GM18502 (cell line): ENCODE data around the gene MAD1L1.
"Not testable (repeated sequence)": the region's sequence is repeated elsewhere in the genome, so short reads cannot be mapped to it uniquely, and the experiment has no call there.

Source experiments
- ATAC-seq: cut with Tn5 transposase; IDR thresholded peaks from one replicate; pipeline ENCODE4 v1.9.1; 2021; ENCODE audit warnings: mild to moderate bottlenecking; ENCODE audit not compliant: unreplicated experiment, poor library complexity

Gene MAD1L1

DNA sequence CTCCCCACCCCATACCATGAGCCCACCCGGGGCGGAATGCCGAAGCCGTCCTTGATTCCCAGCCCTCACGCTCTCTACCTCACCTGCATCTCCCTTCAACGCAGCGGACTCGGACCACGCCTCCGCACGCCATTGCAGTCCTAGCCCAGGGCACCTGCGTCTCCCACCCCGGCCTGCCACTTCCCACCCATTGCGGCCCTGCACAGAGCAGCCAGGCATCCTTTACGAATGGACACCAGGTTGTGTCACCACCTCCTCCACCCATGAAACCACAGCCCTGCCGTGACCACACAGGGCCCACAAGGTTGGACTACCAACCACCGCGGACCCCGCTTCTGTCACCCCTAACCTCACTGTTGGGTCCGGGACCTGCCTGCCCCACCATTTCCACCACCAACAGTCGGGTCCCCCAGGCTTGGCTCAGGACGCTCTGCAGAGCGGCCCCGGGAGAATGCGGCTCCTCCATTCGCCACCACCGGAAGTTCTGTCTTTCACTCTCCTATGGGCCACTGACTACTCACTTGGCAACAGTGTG is 232.5 kb downstream of the MAD1L1 start:
- no peak for ATAC-seq

DNA sequence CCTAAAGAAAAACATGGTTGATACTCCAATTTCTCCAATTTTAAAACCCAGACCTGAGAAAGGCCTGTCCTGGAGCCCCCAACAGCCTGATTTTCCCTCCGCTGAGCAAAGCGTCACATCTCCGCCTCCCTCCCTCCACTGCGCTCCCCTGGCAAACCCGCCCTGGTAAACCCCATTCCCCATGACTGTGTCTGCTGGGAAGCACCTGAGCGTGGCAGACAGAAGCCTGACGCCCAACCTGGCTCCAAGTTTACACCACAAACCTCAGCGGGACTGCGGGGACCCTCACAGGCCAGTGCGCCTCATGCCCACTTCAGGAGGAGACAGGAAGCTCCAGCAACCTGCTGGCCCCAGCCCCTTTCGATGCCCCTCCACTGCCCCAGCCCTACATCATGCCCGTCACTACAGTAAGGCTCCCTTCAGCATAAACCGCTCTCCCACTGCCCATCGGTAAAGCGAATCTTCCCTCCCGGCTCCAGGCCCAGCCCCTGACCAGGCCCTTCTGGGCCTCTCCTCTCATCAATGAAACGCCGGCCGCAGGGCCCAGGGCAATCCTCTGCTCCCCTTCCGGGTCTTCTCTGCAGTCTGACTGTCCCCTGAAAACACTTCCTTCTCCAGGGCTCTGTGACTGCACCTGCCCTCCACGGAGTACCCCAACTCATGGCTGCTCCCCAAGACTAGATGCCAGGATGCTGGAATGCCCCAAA is 233.3 kb downstream of the MAD1L1 start:
- no peak for ATAC-seq

DNA sequence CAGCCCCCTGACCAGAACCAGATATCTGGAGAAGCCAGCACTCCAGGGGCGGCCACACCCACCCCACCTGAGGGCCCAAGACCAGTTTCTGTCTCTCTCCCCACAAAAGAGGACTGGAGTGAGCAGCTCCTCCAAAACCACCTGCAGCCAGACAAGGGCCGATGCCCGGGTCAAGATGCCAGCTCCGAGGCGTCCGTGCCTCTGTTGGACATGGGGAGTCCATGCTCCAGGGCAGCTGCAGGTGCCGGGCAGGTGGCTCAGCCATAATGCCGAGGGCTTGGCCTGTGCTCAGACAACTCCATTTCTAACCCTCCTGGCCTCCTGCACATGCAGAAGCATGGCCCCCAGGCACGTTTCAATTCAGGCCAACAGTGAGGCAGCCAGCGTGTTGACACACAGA is 234.6 kb downstream of the MAD1L1 start:
- ATAC-seq, result no peak

GRCh38 chr7:1997537-1998076 is 235.1 kb downstream of the MAD1L1 start:
- ATAC-seq, result no peak

GRCh38 chr7:1996816-1997215 is 235.9 kb downstream of the MAD1L1 start:
- no peak for ATAC-seq

- ATAC-seq, result not testable (repeated sequence)
These were observed 236.8 kb downstream of the MAD1L1 start for GRCh38 chr7:1995911-1996420.

DNA sequence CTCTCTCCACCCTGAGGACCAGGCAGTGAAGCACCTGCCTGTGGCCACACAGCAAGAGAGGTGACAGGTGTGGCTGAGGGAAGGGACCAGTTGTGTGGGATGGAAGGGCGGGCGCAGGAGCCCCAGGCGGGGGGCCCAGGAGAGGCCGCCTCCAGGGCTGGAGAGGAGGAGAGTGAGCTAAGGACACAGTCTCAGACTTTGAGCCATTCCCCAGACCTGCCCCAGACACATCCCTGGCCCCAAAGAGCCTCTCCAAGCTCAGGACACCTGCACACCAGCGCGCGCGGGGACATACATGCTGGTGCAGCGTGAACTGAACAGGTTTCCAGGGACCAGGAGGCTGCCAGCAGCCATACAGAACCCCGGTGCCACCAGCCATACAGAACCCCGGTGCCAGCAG is 237.3 kb downstream of the MAD1L1 start:
- ATAC-seq, result no peak

DNA sequence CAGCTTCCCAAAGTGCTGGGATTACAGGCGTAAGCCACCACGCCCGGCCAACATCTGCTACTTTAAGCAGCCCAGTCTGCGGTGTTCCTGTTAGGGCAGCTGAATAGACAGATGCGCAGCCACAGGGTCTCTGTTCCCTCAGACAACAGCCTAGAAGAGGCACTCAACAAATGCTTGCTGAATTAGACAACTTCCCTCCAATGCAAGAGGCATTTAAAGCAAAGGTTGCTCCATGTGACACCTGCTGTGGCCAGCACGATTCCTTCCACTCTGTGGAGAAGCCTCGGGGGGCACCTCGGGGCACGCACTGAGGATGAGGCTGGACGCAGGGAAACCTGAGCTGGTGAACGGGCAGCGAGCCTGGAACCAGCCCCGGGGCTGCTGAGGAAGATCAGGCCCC is 237.8 kb downstream of the MAD1L1 start:
- ATAC-seq, result no peak

DNA sequence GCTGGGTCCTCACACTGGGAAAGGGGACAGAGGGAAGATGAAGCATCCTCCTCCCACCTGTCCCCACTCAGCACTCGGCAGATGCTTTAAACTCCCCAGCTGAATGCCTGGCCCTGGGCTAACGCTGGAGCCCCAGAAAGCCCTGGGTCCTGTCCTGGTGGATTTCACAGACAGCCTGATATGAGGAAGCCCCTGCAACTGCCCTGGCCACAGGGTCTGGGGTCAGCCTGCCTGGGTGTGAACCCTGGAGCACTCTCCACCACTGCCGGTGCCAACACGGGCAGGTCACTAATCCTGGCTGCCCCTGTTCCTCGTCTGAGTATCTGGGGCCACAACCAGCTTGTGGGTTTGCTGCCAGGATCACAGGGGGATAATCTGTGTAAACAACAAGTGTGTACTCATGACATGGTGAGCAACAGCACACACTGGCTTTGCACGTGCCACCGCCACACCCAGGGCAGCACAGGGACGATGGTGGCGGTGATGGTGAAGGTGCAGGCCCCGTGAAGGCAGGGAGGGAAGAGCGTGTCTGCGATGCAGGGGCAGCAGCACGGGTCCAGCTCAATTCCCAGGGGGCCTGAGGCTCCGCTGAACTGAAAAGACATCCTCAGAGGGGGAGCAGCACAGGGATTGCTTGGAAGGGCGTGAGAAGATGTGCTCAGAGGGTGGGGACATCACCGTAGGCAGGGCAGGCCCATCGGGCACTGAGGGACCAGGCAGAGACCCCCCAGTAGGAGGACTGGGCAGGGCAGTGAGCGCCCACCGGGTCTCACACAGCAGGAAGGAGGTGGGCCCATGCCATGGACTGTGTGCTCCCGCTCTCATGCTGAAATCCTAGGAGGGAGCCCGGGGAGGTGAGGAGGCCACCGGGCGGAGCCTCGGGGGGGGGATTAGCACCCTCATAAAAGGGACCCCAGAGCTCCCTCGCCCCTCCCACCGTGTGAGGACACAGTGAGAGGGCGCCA is 238.7 kb downstream of the MAD1L1 start:
- no peak for ATAC-seq

- ATAC-seq, result no peak
These were observed 239.6 kb downstream of the MAD1L1 start for GRCh38 chr7:1993031-1993695.

DNA sequence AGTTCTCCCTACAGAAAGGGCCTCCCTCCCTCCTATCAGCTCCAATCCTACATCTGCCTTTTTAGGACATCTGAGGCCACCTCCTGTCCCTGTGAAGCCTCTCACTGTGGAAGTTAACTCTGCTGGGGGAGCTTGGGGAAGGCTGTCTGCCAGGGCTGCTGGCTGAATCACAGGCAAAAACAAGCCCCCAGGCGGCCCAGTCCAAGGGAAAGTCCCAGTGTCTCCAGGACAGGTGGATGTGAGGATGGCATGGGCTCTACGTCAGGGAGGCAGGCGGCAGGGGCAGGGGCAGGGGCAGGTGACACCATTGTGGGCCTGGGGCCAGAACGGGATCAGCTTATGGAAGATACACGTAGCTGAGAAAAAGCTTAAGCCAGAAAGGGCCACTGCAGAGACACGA is 240.2 kb downstream of the MAD1L1 start:
- no peak for ATAC-seq

GRCh38 chr7:1990001-1990670 is 242.6 kb downstream of the MAD1L1 start:
- no peak for ATAC-seq

- no peak for ATAC-seq
These were observed 243.5 kb downstream of the MAD1L1 start for GRCh38 chr7:1989049-1989860.

DNA sequence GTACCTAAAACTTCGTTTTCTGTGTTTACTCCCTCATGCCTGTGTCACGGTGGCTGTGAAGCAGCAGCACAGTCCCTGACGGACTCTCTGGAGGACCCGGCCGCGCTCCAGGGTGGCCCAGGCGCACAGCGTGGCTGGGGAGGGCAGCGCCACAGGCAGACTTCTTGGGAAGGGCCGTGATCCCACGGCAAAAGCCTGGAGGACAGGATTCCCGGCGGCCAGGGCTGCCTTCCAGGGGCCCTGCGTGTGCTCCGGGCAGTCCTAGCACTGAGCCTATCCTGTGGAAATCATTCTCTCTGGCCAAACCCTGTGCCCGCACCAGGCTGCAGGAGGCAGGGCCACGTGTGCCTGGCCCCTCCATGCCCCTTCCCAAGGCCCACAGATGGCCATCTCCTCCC is 244.2 kb downstream of the MAD1L1 start:
- no peak for ATAC-seq

GRCh38 chr7:1987591-1988532 is 244.9 kb downstream of the MAD1L1 start:
- ATAC-seq, result no peak

DNA sequence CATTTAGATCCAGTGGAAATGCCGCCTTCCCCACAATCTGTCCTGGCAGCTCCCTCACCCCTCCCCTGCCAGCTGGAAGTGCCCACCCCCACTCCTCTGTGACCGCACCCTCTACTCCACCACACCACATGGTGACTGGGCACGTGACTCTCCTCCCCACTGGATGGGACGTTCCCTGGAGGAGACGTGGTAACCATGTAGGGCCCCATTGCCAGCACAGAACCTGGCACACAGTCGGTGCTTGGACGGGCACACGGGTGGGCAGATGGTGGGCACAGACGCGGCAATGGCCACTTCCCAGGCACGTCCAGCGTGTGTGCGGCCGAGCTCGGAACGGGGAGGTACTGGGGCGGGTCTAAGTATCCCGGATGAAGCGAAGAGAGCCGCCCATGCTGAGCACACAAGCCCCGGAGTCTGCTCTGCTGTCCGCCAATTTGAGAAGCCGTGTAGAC is 245.6 kb downstream of the MAD1L1 start:
- ATAC-seq, result no peak

- no peak for ATAC-seq
These were observed 246.2 kb downstream of the MAD1L1 start for GRCh38 chr7:1986366-1987083.
